DOHH2 (cell line): Measurements from ENCODE around the gene MSX1.

ENCODE experiments used
- H3F3A ChIP-seq: fragments of 200-600 bp; sonication (generic), shearing (Covaris generic); 2 replicates; pipeline ENCODE4 v1.6.0; 2016; ENCODE audit warnings: antibody characterized with exemption, mild to moderate bottlenecking; ENCODE audit not compliant: control insufficient read depth, insufficient read depth
- H3K27ac ChIP-seq: fragments of 200-600 bp; sonication (generic); 2 replicates; pipeline ENCODE4 v1.5.1; 2014; ENCODE audit warnings: low read depth, mild to moderate bottlenecking, low read length, moderate library complexity
- H3K27me3 ChIP-seq: fragments of 200-600 bp; sonication (generic); 2 replicates; pipeline ENCODE4 v1.6.1; 2014; ENCODE audit warnings: mild to moderate bottlenecking, low read length, mixed read lengths; ENCODE audit not compliant: control insufficient read depth
- H3K36me3 ChIP-seq: fragments of 200-600 bp; sonication (generic); 2 replicates; pipeline ENCODE4 v1.6.1; 2014; ENCODE audit warnings: mild to moderate bottlenecking, low read length, moderate library complexity, mixed read lengths; ENCODE audit not compliant: control insufficient read depth
- H3K4me1 ChIP-seq: fragments of 200-600 bp; sonication (generic); 2 replicates; pipeline ENCODE4 v1.6.1; 2014; ENCODE audit warnings: mild to moderate bottlenecking, low read length, mixed read lengths; ENCODE audit not compliant: control insufficient read depth
- H3K4me2 ChIP-seq: fragments of 200-600 bp; sonication (generic); 2 replicates; pipeline ENCODE4 v1.6.0; 2014; ENCODE audit warnings: mild to moderate bottlenecking, low read length, moderate library complexity
- H3K4me3 ChIP-seq: fragments of 200-600 bp; sonication (generic); 2 replicates; pipeline ENCODE4 v1.5.1; 2014; ENCODE audit warnings: mild to moderate bottlenecking, low read length, mixed read lengths
- H3K79me2 ChIP-seq: fragments of 200-600 bp; sonication (generic); 2 replicates; pipeline ENCODE4 v1.6.1; 2014; ENCODE audit warnings: mild to moderate bottlenecking, low read length, mixed read lengths; ENCODE audit not compliant: control insufficient read depth
- H3K9me2 ChIP-seq: fragments of 200-600 bp; sonication (generic); replicated peaks from 2 replicates; pipeline ENCODE4 v1.6.1; 2014; ENCODE audit warnings: mild to moderate bottlenecking, low read length, mixed read lengths; ENCODE audit not compliant: control insufficient read depth
- H3K9me3 ChIP-seq: fragments of 200-600 bp; sonication (generic); 2 replicates; pipeline ENCODE4 v1.6.1; 2014; ENCODE audit warnings: antibody characterized with exemption, low read length, mixed read lengths; ENCODE audit not compliant: control insufficient read depth, insufficient read depth
- H4K20me1 ChIP-seq: fragments of 200-600 bp; sonication (generic); 2 replicates; pipeline ENCODE4 v1.6.0; 2014; ENCODE audit warnings: low read depth, mild to moderate bottlenecking, antibody characterized with exemption, low read length, moderate library complexity; ENCODE audit not compliant: control insufficient read depth, insufficient read depth
- EZH2phosphoT487 ChIP-seq: fragments of 200-600 bp; sonication (generic); IDR thresholded peaks from 2 replicates; pipeline ENCODE4 v1.6.1; 2017; ENCODE audit warnings: borderline replicate concordance, mild to moderate bottlenecking, antibody characterized with exemption, low read length, moderate library complexity, mixed read lengths
- TF ChIP-seq, protein P1 (sequence below): fragments of 200-600 bp; sonication (generic); IDR thresholded peaks from one replicate; pipeline ENCODE4 v1.5.1; 2014; ENCODE audit warnings: antibody characterized with exemption, mild to moderate bottlenecking, low read depth, low read length; ENCODE audit not compliant: poor library complexity, severe bottlenecking

The MSX1 gene

GRCh38 chr4:4876945-4877661, 17.6 kb downstream of the MSX1 start:
- Histone ChIP-seq H3K4me3 (no peak overlapping the region), H3F3A (no peaks in the 10 kb centered on the region), H4K20me1 (no peaks in the 10 kb centered on the region), H3K9me2 (no peaks in the 10 kb centered on the region), H3K9me3 (no peaks in the 10 kb centered on the region), H3K4me1 (0 out of 2 replicates have a peak, but pooled peaks cover 3% of the 10 kb centered on the region), H3K4me2 (no peak overlapping the region), H3K27me3 (peaks cover 29% of the 10 kb centered on the region), H3K36me3 (no peaks in the 10 kb centered on the region), H3K27ac (no peak overlapping the region), H3K79me2 (no peaks in the 10 kb centered on the region)
- TF ChIP-seq, protein P1, sequence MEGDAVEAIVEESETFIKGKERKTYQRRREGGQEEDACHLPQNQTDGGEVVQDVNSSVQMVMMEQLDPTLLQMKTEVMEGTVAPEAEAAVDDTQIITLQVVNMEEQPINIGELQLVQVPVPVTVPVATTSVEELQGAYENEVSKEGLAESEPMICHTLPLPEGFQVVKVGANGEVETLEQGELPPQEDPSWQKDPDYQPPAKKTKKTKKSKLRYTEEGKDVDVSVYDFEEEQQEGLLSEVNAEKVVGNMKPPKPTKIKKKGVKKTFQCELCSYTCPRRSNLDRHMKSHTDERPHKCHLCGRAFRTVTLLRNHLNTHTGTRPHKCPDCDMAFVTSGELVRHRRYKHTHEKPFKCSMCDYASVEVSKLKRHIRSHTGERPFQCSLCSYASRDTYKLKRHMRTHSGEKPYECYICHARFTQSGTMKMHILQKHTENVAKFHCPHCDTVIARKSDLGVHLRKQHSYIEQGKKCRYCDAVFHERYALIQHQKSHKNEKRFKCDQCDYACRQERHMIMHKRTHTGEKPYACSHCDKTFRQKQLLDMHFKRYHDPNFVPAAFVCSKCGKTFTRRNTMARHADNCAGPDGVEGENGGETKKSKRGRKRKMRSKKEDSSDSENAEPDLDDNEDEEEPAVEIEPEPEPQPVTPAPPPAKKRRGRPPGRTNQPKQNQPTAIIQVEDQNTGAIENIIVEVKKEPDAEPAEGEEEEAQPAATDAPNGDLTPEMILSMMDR = no peak
- no peak for TF ChIP-seq EZH2phosphoT487

DNA sequence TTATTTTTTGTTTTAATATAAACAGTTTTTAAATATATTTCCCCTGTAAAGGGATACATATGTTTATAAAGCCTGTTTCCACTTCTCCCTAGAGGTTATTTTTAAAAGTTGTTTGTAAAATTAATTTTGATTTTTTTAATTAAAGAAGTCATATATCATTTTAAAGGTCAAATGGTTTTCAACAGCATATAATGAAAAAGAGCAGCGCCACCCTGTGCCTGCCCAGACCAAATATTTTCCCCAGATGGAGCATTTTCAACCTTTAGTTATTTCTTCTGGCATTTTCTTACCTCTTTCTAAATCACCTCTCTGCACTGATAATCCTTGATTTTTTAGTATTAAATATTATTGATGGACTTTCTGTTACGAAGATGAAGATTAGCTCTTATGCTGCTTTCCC, 21.0 kb downstream of the MSX1 start:
- no peak for TF ChIP-seq EZH2phosphoT487
- TF ChIP-seq, protein P1 = no peak
- no peaks in the 10 kb centered on the region for H3K79me2 ChIP-seq
- peaks cover 4% of the 10 kb centered on the region; the same call in 1 of the 2 replicates for H3K27me3 ChIP-seq
- H3K4me1 ChIP-seq = no peaks in the 10 kb centered on the region
- H3K36me3 ChIP-seq = no peaks in the 10 kb centered on the region
- no peaks in the 10 kb centered on the region for H3K9me2 ChIP-seq
- H4K20me1 ChIP-seq = no peaks in the 10 kb centered on the region
- H3K9me3 ChIP-seq = no peaks in the 10 kb centered on the region
- H3K27ac ChIP-seq = no peak overlapping the region
- no peaks in the 10 kb centered on the region for H3F3A ChIP-seq
- no peak overlapping the region for H3K4me3 ChIP-seq
- no peak overlapping the region for H3K4me2 ChIP-seq

GRCh38 chr4:4881432-4881831, 22.0 kb downstream of the MSX1 start:
- H3K27ac ChIP-seq = no peak overlapping the region
- H3K9me2 ChIP-seq = no peaks in the 10 kb centered on the region
- H4K20me1 ChIP-seq = no peaks in the 10 kb centered on the region
- no peaks in the 10 kb centered on the region for H3F3A ChIP-seq
- no peaks in the 10 kb centered on the region for H3K4me1 ChIP-seq
- H3K36me3 ChIP-seq = no peaks in the 10 kb centered on the region
- 0 out of 2 replicates have a peak, but pooled peaks cover 2% of the 10 kb centered on the region for H3K27me3 ChIP-seq
- no peaks in the 10 kb centered on the region for H3K9me3 ChIP-seq
- no peaks in the 10 kb centered on the region for H3K79me2 ChIP-seq
- no peak overlapping the region for H3K4me2 ChIP-seq
- H3K4me3 ChIP-seq = no peak overlapping the region
- TF ChIP-seq, protein P1 = no peak
- no peak for TF ChIP-seq EZH2phosphoT487
